Measurements from ENCODE around the gene RNF150.
"Not testable (repeated sequence)": the region's sequence is repeated elsewhere in the genome, so short reads cannot be mapped to it uniquely, and the experiment has no call there.

RNF150 gene

DNA sequence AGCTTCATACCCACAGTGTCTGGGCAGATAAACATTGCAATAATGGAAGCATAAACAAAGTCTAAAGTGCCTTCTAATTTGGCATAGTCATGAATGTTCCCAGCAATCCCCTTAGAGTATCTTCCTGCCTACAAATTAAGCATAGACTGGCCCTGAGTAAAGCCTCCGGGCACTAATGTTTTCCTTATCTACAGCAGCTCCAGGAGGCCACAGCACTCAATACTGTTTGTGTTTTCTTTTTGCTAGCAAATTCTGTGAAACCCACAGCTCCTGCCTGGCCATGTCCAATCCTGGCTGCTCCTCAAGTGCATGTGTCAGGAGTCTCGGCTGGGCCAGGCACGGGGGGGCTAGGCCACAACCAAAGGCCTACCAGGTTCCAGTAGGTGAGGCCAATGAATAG lies 274.4 kb downstream of the RNF150 start:
- DNase-seq: no peak

DNA sequence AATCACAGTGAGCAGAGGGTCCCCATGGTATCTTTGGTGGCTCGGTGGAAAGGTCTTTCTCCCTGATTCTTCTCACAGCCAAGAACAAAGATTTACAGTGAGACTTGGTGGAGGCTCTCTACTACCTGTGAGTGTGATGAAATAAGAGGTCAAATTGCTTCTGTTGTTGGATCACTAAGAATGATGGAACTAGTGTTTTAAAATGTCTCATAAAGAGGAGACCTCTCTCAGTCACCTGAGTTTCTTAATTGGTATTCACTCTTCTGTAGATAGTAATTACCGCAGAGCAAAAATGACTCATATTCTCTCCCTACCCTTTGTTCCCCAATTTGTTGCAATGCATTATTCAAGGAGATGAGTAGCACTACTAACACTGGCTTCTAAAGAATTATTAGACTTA lies 276.2 kb downstream of the RNF150 start:
- DNase-seq: no peak

DNA sequence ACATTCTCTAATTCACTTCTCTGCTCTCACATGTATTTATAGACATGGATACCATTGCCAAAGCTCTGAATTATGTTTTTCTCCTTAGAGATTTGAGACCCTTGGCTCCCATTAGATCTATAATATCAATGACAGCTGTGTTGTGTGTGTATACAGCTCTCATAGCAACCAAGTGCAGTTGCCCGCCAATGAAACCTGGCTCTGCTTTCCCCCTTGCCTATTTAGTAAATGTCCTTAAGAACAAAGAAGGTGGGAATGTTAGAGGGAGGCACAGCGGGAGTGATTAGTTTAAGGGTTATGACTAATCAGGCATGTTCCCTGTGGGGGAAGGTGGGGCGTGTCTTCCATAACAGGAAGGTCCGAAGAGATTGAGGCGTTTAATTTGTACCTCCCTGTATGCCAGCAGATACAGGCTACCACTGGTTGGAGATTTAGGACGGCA lies 276.6 kb downstream of the RNF150 start:
- DNase-seq: peak in 1 of 2 experiments; percentile 40

DNA sequence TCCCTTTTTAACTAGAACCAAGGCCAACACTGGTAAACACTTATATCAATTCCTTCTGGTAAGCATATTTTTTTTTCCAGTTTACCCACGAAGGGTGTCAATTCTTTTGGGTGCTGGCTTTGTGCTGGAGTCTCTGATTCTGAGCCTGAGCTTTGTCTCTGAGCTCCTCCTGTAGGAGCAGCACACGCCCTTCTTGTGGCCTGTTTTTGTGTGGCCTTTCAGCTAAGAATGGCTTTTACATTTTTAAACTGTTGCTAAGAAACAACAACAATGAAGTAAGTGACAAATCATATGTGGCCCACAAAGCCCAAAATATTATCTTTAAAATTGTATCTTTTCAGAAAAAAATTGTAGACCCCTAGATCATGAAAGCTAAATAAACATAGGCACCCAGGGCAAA lies 279.1 kb downstream of the RNF150 start:
- DNase-seq: no peak

DNA sequence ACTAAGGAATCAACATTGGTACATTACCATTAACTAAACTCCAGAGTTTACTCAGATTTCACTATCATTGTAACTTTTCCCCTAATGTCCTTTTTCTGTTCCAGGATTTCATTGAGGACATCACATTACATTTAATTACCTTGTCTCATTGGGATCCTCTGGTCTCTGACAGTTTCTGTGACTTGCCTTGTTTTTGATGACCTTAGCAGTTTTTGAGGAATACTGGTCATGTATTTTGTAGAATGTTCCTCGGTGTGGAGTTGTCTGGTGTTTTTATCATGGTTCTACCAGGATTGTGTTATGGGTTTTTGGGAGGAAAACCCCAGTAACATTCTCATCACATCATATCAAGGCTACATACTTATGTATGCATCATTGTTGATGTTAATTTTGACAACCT lies 281.5 kb downstream of the RNF150 start:
- DNase-seq: no peak

DNA sequence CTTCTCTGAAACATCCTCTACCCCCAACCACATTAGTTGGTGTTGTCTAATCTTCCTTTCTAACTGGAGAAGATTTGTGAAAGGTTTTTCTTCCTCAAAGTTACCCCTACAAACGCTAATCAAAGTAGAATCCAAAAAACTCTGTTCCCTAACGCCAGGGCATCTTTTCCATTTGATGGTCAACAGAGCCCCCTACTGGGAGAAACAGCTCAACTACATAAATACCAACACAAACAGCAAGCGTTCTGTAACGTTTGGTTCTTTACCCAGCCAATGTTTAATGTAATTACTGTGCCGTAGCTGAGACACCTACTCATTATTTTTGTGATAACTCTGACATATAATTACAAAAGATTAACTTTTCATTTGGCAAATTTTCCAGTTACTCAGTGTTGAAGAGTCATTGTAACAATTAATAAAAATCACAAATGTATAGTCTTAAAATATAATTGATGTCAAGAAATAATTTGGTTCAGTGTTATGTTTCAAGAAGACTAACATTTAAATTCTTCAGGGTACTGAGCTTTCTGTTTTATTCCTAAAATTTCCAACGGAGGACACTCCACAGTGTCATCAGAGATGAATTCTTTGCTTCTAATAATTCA lies 282.1 kb downstream of the RNF150 start:
- peak; percentile 12 to 64 for DNase-seq

DNA sequence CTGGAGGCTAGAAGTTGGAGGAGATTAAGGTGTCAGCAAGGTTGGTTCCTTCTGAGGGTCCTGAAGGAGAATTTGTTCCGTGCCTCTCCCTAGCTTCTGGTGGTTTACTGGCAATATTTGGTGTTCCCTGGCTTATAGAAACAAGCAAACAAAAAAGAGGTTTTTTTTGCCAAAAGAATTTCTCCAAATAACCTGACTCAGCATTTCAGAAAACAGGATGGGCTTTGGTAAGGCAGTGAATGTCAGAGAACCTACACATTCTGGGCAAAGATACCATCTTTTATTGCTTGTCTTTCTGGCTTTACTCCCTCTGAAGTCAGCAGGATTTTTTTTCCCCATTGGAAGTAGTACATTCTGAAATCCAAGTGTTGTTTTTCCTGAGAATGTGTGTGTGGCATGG lies 283.7 kb downstream of the RNF150 start:
- no peak for DNase-seq

DNA sequence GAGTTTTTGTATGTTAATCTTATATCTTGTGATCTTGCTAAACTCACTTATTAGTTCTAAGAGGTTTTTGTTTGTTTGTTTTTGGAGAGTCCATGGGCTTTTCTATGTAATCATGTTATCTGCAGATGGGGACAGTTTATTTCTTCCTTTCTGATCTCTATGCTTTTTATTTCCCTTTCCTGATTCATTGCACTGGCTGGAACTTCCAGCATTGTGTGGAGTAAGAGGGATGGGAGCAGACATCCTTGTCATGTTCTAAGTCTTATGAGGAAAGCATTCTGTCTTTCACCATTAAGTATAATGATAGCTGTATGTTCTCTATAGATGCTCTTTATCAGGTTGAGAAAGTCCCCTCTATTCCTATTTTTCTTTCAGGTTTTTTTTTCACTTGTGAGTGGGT lies 286.5 kb downstream of the RNF150 start:
- DNase-seq: no peak

DNA sequence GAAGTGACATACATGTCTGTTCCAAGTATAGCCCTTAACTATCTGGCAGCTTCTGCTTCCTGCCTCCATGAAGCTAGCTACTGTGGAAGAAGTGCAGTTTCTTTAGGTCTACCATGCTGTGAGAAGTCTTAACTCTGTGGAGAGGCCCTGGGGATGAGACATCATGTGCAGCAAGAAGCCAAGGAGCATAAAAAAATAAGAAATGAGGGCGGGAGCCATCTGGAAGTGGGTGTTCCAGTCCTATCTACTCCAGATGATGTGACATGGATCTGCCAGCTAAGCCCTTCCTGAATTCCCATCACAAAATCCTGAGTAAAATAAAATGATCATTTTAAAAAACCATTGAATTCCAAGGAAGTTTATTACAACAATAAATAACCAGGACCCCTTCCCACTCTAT lies 289.2 kb downstream of the RNF150 start:
- no peak for DNase-seq

DNA sequence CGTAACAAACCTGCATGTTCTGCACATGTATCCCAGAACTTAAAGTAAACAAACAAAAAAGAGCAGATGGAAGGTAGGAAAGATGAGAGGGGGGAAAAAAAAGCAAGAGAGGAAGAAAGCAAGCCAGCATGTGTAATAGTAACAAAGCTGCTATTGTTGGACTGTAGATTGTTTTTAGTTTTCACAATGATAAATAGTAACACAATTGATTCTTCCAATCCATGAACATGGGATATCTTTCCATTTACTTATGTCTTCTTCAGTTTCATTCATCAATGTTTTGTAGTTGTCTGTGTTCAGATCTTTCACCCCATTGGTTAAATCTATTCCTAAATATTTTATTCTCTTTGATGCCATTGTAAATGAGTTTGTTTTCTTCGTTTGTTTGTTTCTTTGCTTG lies 292.1 kb downstream of the RNF150 start:
- no peak for DNase-seq

DNA sequence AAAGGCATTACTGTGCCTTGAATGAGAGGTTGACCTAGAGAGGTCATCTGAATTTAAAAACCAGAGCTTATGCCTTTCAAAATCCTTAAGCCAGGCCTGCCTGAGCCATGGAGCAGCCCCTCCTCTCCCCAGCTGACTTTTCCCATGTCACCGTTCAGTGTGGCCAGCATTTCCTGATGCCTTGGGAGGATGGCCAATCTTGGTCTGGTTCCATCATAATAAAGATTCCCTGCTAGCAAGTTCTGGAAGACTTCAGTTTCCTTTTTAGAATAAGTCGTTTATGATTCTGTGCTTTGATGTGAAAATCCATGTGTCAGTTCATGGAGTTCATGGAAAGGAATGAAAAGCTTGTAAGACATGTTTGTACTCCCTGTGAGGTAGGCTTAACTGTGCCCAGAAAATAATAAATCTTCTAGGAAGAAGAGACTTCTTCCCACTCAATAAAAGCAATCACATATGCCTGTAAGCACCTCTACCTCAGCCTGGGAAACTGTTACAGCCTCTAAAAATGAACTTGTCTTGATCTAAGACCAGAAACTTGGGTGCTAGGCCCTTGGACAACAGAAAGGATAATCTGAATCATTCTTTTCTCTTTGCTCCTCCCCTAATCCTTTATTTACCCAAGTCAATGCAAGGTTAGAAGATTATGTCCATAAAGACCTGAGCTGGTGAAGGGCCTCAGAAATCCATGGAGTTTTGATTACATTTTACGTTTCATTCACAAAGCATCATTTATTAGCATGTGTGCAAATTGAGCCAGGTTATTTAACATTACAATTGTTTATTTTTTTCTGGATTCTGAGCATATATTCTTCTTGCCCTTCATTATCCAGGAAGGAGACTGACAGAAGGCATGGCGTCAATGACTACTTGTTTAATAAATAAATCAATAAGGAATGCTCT lies 293.1 kb downstream of the RNF150 start:
- no peak for DNase-seq

DNA sequence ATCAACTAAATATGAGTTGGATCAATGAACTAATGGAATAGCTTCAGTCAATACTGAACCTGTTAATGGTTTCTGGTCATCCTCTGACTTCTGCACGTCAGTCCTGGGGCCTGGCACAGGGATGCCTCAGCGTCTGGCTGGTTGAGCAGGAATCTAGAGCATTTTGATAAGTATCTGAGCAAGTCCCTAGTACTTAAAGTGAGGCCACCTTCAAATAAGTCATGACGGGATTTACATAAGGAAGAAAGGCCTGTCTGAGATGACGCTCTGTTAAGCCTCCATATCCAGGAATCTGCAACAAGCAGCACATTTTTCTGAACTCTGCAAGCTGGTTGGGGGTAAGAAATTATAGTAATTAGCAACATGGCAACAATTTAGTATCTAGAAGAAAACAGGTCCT lies 293.9 kb downstream of the RNF150 start:
- no peak for DNase-seq

DNA sequence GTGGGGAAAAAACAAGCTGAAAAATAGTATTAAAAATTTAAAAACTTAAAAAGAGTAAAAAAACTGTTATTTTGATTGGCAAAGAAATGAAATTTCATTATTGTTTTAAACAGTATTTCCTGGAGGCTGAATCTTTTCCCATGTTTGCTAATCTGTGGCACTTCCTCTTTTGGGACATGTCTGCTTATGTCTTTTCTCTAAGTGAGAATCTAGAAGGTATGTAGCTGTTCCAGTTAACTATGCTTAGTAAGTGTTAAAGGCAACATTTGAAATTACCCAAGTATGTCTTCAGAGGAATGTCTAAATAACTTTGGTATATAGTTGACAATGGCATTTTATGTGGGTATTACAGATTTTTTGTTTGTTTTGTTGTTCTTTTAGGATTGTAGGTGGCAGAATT lies 295.5 kb downstream of the RNF150 start:
- no peak for DNase-seq

DNA sequence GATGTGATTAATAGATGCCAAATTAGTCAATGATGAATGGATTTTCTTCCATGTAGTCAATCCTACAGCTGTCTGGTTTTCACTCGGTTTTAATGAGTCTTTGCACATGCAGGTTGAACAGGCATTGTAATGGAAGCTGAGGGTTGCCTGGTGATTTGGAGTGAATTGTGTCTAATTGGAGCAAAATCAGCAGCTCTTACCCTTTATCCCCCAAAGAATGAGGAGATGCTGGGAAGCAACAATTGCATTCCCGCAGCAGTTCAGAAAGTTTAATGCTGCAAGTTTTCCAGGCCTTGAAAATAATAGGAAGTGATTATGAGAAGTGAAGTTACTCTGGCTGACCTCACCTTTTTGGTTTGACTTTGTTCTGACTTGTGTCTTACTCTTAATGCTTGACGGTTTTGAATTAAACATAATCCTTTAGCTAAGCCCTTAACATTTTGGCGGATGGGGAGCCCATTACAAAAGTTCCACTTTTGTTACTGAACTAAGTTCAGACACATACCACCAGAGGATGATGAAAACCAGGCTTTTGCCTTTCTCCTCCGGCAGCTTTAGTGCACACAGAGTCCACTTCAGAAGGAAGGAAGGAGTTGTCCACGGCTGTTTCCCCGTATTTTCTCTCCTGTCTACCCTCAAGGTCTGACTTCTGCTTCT lies 298.3 kb downstream of the RNF150 start:
- no peak for DNase-seq

DNA sequence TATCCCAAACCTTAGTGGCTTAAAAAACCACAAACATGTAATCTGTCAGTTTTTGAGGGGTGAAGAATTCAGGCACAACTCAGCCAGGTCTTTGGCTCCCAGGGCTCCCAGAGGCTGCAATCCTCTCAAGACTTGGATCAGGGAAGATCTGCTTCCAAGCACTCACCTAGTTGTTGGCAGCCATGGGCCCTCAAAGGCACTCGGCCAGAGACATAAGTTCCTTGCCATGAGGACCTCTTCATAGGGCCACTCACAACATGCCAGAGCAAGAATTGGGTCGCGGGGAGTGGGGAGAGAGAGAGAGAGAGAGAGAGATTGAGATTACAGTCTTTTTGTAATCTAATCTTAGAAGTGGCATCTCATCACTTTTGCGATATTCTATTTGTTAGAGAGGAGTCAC lies 300.0 kb downstream of the RNF150 start:
- DNase-seq: no peak

DNA sequence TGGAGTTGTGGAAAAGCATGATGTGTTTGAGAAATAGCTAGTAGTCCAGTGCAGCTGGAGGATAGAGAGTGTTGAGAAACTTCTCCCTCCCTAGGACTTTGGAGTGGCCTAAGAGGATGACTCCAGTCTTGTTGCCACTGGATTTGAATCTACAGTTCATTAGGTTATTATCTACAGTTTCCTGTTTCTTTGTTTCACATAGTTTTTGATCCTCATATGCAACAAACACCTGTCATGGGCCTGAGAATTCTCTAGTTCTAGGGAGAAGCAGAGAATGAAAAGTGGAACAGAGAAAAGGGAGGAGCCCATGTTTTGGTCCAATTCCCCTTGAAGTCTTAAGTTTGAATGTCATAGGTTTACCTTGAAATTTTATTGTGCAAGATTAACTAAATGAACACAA lies 303.4 kb downstream of the RNF150 start:
- DNase-seq: no peak

DNA sequence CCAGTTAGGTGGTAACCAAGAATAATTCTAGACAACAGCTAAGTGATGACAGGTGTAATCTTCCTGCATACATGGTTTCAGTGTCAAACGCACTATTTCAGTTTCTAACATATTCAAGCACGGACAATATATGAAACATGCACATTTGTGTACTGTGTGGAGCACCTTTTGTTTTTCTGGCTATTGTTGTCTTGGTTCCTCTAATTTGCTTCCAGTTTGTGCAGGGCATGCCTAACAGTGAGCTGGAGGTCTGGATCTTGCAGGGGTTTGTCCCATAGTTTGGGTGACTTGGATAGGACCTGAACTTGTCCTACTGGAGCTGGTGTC lies 306.6 kb downstream of the RNF150 start:
- no peak for DNase-seq

DNA sequence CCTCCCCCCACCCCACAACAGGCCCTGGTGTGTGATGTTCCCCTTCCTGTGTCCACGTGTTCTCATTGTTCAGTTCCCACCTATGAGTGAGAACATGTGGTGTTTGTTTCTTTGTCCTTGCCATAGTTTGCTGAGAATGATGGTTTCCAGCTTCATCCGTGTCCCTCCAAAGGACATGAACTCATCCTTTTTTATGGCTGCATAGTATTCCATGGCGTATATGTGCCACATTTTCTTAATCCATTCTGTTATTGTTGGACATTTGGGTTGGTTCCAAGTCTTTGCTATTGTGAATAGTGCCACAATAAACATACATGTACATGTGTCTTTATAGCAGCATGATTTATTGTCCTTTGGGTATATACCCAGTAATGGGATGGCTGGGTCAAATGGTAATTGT lies 312.7 kb downstream of the RNF150 start:
- DNase-seq: not testable (repeated sequence)

DNA sequence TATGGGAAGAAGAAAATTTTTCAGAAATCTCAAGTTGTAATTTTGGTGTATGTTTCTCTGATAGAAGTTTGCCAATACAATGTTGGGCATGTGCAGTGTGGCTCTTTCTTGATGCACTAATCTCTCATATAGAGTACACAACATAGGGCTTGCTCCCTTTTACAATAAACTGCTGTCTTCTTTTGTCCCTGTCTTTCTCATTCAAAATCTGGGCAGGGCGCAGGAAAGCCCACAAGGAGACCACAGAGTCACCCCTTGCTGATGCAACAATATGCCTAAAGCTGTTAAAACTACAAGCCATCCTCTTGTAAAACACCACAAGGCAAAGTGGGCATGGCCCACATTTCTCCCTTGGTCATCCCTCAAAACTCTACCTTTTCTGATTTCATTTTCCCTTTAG lies 313.7 kb downstream of the RNF150 start:
- no peak for DNase-seq

DNA sequence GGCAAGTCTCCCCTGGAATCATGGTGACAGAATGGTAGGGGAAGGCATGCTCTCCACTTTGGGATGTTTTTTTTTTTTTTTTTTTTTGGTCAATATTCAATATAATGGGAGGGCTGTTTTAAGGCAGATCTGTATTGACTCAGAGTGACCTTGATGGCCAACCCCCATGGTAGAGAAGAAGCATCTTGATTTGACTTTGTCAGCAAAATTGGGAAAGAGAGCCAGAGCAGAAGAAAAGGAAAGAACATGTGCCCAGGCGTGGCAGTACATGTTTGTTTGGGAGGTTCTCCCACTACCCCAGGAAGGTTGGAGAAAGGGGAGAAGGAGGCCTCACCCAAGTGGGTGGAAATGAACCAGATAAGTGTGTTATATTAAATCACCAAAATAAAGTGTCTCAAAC lies 314.8 kb downstream of the RNF150 start:
- no peak for DNase-seq

DNA sequence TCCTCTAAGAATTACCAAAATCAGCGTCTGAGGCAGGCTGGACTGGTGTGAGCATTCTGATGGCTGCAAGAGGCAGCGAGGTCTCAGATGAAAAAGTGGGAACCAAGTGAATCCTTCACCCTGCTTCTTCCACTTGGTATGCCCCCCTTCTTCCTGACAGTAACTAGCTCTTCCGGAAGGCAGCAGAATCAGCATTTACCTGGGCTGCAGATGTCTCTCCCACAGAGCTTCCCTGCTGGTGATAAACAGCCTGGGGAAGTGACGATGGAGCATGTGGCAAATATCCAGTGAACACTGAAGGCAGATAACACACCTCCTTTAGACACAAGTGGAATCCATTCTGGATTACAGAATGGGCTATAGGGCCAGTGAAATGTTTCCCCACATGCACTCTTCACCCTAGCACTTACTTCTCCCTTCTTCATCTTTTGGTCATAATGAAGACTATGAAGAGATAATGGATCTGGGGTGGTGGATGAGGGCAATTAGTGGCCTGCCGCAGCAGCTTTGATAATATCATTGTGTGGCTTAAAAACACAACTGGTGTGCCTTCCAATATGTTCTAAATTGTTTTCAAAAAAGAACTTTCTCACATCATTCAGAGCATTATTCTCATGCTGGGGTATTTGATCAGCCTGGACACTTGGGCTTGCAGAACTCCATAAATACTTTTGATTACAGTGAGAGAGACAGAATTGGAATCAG lies 316.3 kb downstream of the RNF150 start:
- DNase-seq: no peak

DNA sequence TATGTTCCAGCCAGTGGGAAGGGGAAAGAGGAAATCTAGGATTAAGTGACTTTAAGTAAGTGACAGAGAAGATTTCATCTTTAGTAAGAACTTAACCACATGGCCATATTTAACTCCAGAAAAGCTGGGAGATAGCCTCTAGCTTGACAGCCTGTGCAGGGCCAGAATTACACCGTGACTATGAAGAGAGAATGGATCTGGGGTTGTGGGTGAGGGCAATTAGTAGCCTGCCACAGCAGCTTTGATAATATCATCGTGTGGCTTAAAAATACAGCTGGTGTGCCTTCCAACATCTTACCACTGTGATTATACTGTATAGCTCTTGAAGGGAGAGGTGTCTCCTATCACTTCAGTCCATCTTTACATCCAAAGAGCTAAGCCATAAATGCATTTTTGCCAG lies 319.5 kb downstream of the RNF150 start:
- DNase-seq: peak in 1 of 2 experiments; percentile 7

DNA sequence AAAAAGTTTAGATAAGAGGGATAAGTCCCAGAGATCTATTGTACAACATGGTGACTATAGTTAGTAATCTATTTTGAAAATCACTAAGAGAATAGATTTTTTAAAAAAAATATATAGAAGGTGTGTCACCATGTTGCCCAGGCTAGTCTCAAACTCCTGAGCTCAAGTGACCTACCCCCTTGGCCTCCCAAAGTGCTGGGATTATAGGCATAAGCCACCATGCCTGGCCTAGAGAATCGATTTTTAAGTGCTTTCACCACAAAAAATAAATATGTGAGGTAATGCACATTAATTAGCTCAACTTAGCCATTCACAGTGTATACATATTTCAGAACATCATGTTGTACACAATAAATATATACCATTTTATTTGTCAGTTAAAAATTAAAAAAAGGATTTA lies 320.4 kb downstream of the RNF150 start:
- no peak for DNase-seq

DNA sequence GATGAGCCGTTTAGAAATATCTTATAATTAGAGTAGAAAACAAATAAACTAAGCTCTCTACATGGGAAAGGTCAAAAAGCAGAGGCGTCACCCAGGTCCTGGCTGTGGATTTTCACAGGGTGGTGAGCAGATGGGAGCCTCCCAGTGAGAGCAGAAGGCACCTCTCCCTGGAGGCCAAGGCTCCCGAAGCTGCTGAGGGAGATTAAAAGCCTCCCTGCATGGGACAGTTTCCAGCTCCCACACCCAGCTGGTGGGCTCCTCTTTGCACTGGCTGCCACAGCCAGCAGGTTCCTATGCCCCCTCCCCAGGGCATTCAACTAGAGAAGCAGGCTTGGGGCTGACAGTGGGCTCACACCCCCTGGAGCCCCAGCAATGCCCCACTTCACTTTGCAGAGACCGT lies 321.8 kb downstream of the RNF150 start:
- DNase-seq: peak; percentile 61 to 79
